ENCODE results near the gene ACTR2.
"Not testable (repeated sequence)": the region's sequence is repeated elsewhere in the genome, so short reads cannot be mapped to it uniquely, and the experiment has no call there.

GRCh38 chr2:65221275-65221674 is 6.4 kb upstream of the ACTR2 start:
- not testable (repeated sequence) for TF ChIP-seq CTCF (IDR thresholded peaks at IDR 0.05); EP300 (IDR thresholded peaks at IDR 0.05); POLR2AphosphoS5 (IDR thresholded peaks at IDR 0.05); POLR2A (IDR thresholded peaks at IDR 0.05; ENCODE audit: low read depth)
